OCI-LY3 (cell line): ENCODE results near the gene SCN2B.

Source experiments
- EZH2phosphoT487 ChIP-seq: fragments of 200-600 bp; shearing (Covaris generic); IDR thresholded peaks from 2 replicates; pipeline ENCODE4 v1.6.1; 2018; ENCODE audit warnings: antibody characterized with exemption, mixed run types, low read depth
- TF ChIP-seq, protein P1 (sequence below): fragments of 200-600, 300-600 bp; sonication (generic); IDR thresholded peaks from 2 replicates; pipeline ENCODE4 v1.5.1; 2014; ENCODE audit warnings: antibody characterized with exemption, low read length, low read depth

DNA sequence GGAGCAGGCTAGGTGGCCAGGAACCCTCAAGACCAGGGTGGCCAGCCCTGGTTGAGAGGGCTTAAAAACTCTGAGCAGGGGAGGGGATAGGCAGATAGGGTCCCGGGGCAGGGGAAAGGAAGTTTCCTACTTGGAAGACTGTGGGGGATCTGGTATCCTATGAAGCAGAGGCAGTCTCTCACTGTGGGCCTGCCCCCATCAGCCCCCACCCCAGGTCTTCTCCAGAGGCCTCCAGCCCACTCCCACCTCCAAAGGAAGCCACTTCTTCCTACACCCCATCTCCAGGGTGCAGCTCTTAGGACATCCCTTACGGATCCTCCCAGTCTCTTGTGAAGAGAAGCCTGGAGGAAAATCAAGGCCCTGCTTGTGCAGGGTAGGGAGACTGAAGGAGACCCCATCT is 40.1 kb downstream of the SCN2B start:
- TF ChIP-seq, protein P1, sequence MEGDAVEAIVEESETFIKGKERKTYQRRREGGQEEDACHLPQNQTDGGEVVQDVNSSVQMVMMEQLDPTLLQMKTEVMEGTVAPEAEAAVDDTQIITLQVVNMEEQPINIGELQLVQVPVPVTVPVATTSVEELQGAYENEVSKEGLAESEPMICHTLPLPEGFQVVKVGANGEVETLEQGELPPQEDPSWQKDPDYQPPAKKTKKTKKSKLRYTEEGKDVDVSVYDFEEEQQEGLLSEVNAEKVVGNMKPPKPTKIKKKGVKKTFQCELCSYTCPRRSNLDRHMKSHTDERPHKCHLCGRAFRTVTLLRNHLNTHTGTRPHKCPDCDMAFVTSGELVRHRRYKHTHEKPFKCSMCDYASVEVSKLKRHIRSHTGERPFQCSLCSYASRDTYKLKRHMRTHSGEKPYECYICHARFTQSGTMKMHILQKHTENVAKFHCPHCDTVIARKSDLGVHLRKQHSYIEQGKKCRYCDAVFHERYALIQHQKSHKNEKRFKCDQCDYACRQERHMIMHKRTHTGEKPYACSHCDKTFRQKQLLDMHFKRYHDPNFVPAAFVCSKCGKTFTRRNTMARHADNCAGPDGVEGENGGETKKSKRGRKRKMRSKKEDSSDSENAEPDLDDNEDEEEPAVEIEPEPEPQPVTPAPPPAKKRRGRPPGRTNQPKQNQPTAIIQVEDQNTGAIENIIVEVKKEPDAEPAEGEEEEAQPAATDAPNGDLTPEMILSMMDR: no peak
- no peak for TF ChIP-seq EZH2phosphoT487
